Measurements from ENCODE around the gene WASF2.

The WASF2 gene

GRCh38 chr1:27398405-27399149 lies 91.4 kb downstream of the WASF2 start:
- TF ChIP-seq SIN3A (IDR thresholded peaks at IDR 0.05; ENCODE audit: borderline replicate concordance, insufficient read depth, low read length), result no peak
- TF ChIP-seq POLR2AphosphoS5 (IDR thresholded peaks at IDR 0.05; ENCODE audit: low read depth, low read length), result no peak
- no peak for TF ChIP-seq FOXP2 (optimal IDR thresholded peaks at IDR 0.05; ENCODE audit: borderline replicate concordance, extremely low read depth, extremely low read length, insufficient read depth)
- no peak for TF ChIP-seq TAF1 (IDR thresholded peaks at IDR 0.05; ENCODE audit: borderline replicate concordance, insufficient read depth, low read length)
- TF ChIP-seq, protein P1, sequence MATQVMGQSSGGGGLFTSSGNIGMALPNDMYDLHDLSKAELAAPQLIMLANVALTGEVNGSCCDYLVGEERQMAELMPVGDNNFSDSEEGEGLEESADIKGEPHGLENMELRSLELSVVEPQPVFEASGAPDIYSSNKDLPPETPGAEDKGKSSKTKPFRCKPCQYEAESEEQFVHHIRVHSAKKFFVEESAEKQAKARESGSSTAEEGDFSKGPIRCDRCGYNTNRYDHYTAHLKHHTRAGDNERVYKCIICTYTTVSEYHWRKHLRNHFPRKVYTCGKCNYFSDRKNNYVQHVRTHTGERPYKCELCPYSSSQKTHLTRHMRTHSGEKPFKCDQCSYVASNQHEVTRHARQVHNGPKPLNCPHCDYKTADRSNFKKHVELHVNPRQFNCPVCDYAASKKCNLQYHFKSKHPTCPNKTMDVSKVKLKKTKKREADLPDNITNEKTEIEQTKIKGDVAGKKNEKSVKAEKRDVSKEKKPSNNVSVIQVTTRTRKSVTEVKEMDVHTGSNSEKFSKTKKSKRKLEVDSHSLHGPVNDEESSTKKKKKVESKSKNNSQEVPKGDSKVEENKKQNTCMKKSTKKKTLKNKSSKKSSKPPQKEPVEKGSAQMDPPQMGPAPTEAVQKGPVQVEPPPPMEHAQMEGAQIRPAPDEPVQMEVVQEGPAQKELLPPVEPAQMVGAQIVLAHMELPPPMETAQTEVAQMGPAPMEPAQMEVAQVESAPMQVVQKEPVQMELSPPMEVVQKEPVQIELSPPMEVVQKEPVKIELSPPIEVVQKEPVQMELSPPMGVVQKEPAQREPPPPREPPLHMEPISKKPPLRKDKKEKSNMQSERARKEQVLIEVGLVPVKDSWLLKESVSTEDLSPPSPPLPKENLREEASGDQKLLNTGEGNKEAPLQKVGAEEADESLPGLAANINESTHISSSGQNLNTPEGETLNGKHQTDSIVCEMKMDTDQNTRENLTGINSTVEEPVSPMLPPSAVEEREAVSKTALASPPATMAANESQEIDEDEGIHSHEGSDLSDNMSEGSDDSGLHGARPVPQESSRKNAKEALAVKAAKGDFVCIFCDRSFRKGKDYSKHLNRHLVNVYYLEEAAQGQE (IDR thresholded peaks at IDR 0.05; ENCODE audit: insufficient read depth in 1 of 2, low read depth in 2 of 2, low read length in 2 of 2), result no peak

GRCh38 chr1:27397749-27398148 lies 92.2 kb downstream of the WASF2 start:
- TF ChIP-seq SIN3A (IDR thresholded peaks at IDR 0.05; ENCODE audit: borderline replicate concordance, insufficient read depth, low read length), result no peak
- TF ChIP-seq TAF1 (IDR thresholded peaks at IDR 0.05; ENCODE audit: borderline replicate concordance, insufficient read depth, low read length), result no peak
- TF ChIP-seq FOXP2 (optimal IDR thresholded peaks at IDR 0.05; ENCODE audit: borderline replicate concordance, extremely low read depth, extremely low read length, insufficient read depth), result no peak
- no peak for TF ChIP-seq POLR2AphosphoS5 (IDR thresholded peaks at IDR 0.05; ENCODE audit: low read depth, low read length)
- TF ChIP-seq, protein P1 (IDR thresholded peaks at IDR 0.05; ENCODE audit: insufficient read depth in 1 of 2, low read depth in 2 of 2, low read length in 2 of 2), result no peak

GRCh38 chr1:27397110-27397509 lies 92.9 kb downstream of the WASF2 start:
- TF ChIP-seq TAF1 (IDR thresholded peaks at IDR 0.05; ENCODE audit: borderline replicate concordance, insufficient read depth, low read length), result no peak
- TF ChIP-seq FOXP2 (optimal IDR thresholded peaks at IDR 0.05; ENCODE audit: borderline replicate concordance, extremely low read depth, extremely low read length, insufficient read depth), result no peak
- no peak for TF ChIP-seq POLR2AphosphoS5 (IDR thresholded peaks at IDR 0.05; ENCODE audit: low read depth, low read length)
- TF ChIP-seq, protein P1 (IDR thresholded peaks at IDR 0.05; ENCODE audit: insufficient read depth in 1 of 2, low read depth in 2 of 2, low read length in 2 of 2), result no peak
- TF ChIP-seq SIN3A (IDR thresholded peaks at IDR 0.05; ENCODE audit: borderline replicate concordance, insufficient read depth, low read length), result no peak

- TF ChIP-seq, protein P1 (IDR thresholded peaks at IDR 0.05; ENCODE audit: insufficient read depth in 1 of 2, low read depth in 2 of 2, low read length in 2 of 2), result no peak
- TF ChIP-seq POLR2AphosphoS5 (IDR thresholded peaks at IDR 0.05; ENCODE audit: low read depth, low read length) (no peak; the same call in 1 of the 2 replicates), TAF1 (IDR thresholded peaks at IDR 0.05; ENCODE audit: borderline replicate concordance, insufficient read depth, low read length) (no peak)
These were observed 94.3 kb downstream of the WASF2 start for GRCh38 chr1:27395441-27396195.

Data from PFSK-1 (cell line).